ENCODE data around the gene SKI.

SKI gene

GRCh38 chr1:2210786-2211185 is 17.3 kb upstream of the SKI start:
- no peak for DNase-seq

- no peak for DNase-seq
Measured at GRCh38 chr1:2212274-2212531, 15.9 kb upstream of the SKI start.

GRCh38 chr1:2212532-2213491 is 15.3 kb upstream of the SKI start:
- DNase-seq: peak; percentile 68

GRCh38 chr1:2213576-2214505 is 14.3 kb upstream of the SKI start:
- no peak for DNase-seq

GRCh38 chr1:2214541-2215241 is 13.4 kb upstream of the SKI start:
- DNase-seq: no peak

GRCh38 chr1:2215329-2215728 is 12.8 kb upstream of the SKI start:
- no peak for DNase-seq

- DNase-seq: no peak
Measured at GRCh38 chr1:2215909-2216766, 12.0 kb upstream of the SKI start.

- no peak for DNase-seq
Measured at GRCh38 chr1:2216767-2217058, 11.4 kb upstream of the SKI start.

- no peak for DNase-seq
Measured at GRCh38 chr1:2221271-2221670, 6.8 kb upstream of the SKI start.

GRCh38 chr1:2224170-2224584 is 3.9 kb upstream of the SKI start:
- DNase-seq: no peak

GRCh38 chr1:2224631-2225428 is 3.3 kb upstream of the SKI start:
- no peak for DNase-seq

- no peak for DNase-seq
Measured at GRCh38 chr1:2226525-2227345, 1.4 kb upstream of the SKI start.

- peak; percentile 95 for DNase-seq
Measured at GRCh38 chr1:2227346-2228156, 568 bp upstream of the SKI start.

GRCh38 chr1:2228694-2229036 is 546 bp downstream of the SKI start:
- no peak for DNase-seq

- DNase-seq: peak; percentile 45
Measured at GRCh38 chr1:2229037-2229864, 1.1 kb downstream of the SKI start.

- no peak for DNase-seq
Measured at GRCh38 chr1:2229911-2230731, 2.0 kb downstream of the SKI start.

- DNase-seq: peak; percentile 82
Measured at GRCh38 chr1:2230781-2231531, 2.8 kb downstream of the SKI start.
